Small intestine (tissue), 7 donors: Measurements from ENCODE around the gene WWTR1. TPM values are rescaled to one million over a fixed set of nuclear protein-coding genes. Genes with fewer than 3 reads are reported as not detected.

Experiments used
- DNase-seq, 2 donors: peaks; one replicate each; pipeline versions ENCODE4 v3.0.0 to v3.0.0-alpha.2; 2013
- FAIRE-seq: peaks from 2 replicates; lab custom pipeline; 2012; peaks lifted over from hg19 to GRCh38; lab: Jason Lieb, UNC
- H3K27ac ChIP-seq, 3 donors: one replicate each; pipeline ENCODE4 v1.5.1; 2013; ENCODE audit warnings: low read length in 2 of 3, mild to moderate bottlenecking in 2 of 3, control low read depth in 1 of 3, inconsistent platforms in 1 of 3, low read depth in 1 of 3, moderate library complexity in 1 of 3
- H3K27me3 ChIP-seq, 3 donors: one replicate each; pipeline ENCODE4 v1.6.1; 2013; ENCODE audit warnings: low read length in 3 of 3, inconsistent platforms in 1 of 3; ENCODE audit not compliant: control insufficient read depth in 3 of 3, insufficient read depth in 3 of 3
- H3K36me3 ChIP-seq, 3 donors: one replicate each; pipeline ENCODE4 v1.6.1; 2013; ENCODE audit warnings: low read length in 3 of 3, inconsistent platforms in 1 of 3, low read depth in 1 of 3, mild to moderate bottlenecking in 1 of 3, moderate library complexity in 1 of 3; ENCODE audit not compliant: control insufficient read depth in 3 of 3, insufficient read depth in 2 of 3
- H3K4me1 ChIP-seq, 3 donors: one replicate each; pipeline ENCODE4 v1.6.1; 2013; ENCODE audit warnings: low read length in 2 of 3, inconsistent platforms in 1 of 3, low read depth in 1 of 3, mild to moderate bottlenecking in 1 of 3, moderate library complexity in 1 of 3; ENCODE audit not compliant: control insufficient read depth in 3 of 3, insufficient read depth in 2 of 3
- H3K4me3 ChIP-seq, 3 donors: one replicate each; pipeline ENCODE4 v1.5.1; 2013; ENCODE audit warnings: low read length in 3 of 3, control low read depth in 1 of 3, inconsistent platforms in 1 of 3, low read depth in 1 of 3, mild to moderate bottlenecking in 1 of 3, moderate library complexity in 1 of 3
- H3K9me3 ChIP-seq, 2 donors: one replicate each; pipeline ENCODE4 v1.6.1; 2013; ENCODE audit warnings: low read depth in 1 of 2, low read length in 1 of 2; ENCODE audit not compliant: control insufficient read depth in 2 of 2, insufficient read depth in 1 of 2
- WGBS, 3 donors: extraction: QIAGEN DNeasy Blood & Tissue Kit; methylation state at CpG; one replicate each; pipeline ENCODE4 v1.1.7; 2013; 5-methylcytosine and 5-hydroxymethylcytosine counted together
- polyA plus RNA-seq, 4 donors: library from polyadenylated mRNA; stranded (reverse) in 3 of 4; unstranded in 1 of 4; fragments of 200-250 nt in 3 of 4; fragments of 120-200 nt in 1 of 4; gene quantifications; one replicate each; pipeline versions ENCODE4 v1.2.1 to v1.2.3, GENCODE V29; 2013
- donor health status: healthy with polysubstance abuse.
- donor health status: control.
- donor health status: control.
- donor health status: Bipolar disorder and iron deficiency.
- donor health status: healthy.

Gene WWTR1
- polyA plus RNA-seq, 4 donors, result 2.0 to 27.3 (median 15.0) TPM

DNA sequence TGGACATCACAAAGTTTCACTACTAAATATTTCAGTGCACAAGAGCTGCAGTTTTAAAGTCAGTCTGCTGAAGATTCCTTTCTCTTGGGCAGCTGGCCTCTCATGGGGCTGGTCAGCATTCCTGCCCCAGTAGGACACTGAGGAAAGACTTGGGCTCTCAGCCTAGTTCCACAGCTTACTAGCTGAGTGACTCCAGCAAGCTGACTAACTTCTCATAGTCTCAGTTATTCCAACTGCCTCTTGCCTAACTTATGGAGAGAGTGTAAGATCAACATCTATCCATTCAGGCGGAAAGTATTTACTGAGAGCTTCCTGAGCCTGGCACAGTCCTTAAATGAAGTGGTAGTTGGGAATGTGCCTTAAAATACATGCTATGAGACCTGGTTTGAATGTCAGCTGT, 156.3 kb downstream of the WWTR1 start:
- no peaks in the 10 kb centered on the region for H3K4me1 ChIP-seq
- H3K36me3 ChIP-seq, result peaks cover 0 to 22% (median 4%) of the 10 kb centered on the region in 3 donors
- no peaks in the 10 kb centered on the region for H3K27me3 ChIP-seq
- DNase-seq (no peak), FAIRE-seq (no peak)
- no peak overlapping the region for H3K4me3 ChIP-seq
- no peaks in the 10 kb centered on the region for H3K9me3 ChIP-seq
- 89 to 100% (median 93%) methylated on average over 1 of the region's 1 CpG for WGBS, 3 donors
- no peak overlapping the region for H3K27ac ChIP-seq

DNA sequence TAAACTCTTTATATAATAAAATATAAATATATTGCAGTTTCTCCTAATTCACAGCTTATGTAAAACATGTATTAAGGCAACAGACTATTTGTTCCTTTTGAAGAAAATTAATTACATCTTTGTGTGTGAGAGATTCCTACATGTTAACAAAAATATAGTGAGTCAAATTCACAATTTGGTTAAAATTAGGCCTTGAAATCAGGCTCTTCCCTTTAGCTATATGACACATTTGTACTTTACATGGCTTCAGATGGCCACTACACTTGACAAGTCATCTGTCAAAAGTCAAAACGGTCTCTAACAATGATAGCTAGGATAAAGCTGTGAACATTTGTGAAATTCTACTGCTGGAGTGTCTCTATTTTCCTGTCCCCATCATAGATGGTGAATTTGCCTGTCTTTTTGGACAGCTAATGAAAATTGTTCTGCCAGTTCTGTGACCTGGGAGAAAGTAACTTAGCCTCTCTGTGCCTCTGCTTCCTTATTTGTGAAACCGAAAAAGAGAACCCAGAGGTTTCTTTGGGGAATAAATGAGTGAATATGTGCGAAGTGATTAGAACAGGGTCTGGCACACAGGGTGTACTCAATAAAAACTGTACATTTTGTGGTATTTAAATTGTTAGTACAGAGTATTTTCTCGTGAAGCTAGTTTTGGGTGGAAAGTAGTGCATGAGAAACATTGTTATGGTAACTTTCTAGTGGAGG, 159.7 kb downstream of the WWTR1 start:
- Histone ChIP-seq H3K9me3 (no peaks in the 10 kb centered on the region), H3K36me3 (peaks cover 0 to 27% (median 4%) of the 10 kb centered on the region in 3 donors), H3K4me1 (no peaks in the 10 kb centered on the region), H3K4me3 (no peak overlapping the region), H3K27me3 (no peaks in the 10 kb centered on the region), H3K27ac (no peak overlapping the region)
- FAIRE-seq (no peak), DNase-seq (no peak)
- WGBS, 3 donors, result 60 to 70% (median 60%) methylated on average over 4 of the region's 4 CpGs

- Histone ChIP-seq H3K4me3 (no peak overlapping the region), H3K27me3 (no peaks in the 10 kb centered on the region), H3K4me1 (no peaks in the 10 kb centered on the region), H3K27ac (no peak overlapping the region), H3K9me3 (no peaks in the 10 kb centered on the region), H3K36me3 (peaks cover 0 to 25% (median 4%) of the 10 kb centered on the region in 3 donors)
- 85 to 89% (median 88%) methylated on average over 4 of the region's 4 CpGs for whole genome bisulfite sequencing, 3 donors
- no peak for FAIRE-seq
- DNase-seq, result no peak
These were observed 160.9 kb downstream of the WWTR1 start for GRCh38 chr3:149496891-149497290.

- WGBS, 3 donors, result 83 to 89% (median 87%) methylated on average over 6 of the region's 6 CpGs
- Histone ChIP-seq H3K9me3 (no peaks in the 10 kb centered on the region), H3K27ac (no peak overlapping the region), H3K27me3 (no peaks in the 10 kb centered on the region), H3K4me3 (no peak overlapping the region), H3K36me3 (peaks cover 0 to 26% (median 4%) of the 10 kb centered on the region in 3 donors), H3K4me1 (no peaks in the 10 kb centered on the region)
- DNase-seq (no peak), FAIRE-seq (no peak)
These were observed 162.2 kb downstream of the WWTR1 start for GRCh38 chr3:149495581-149496125.

DNA sequence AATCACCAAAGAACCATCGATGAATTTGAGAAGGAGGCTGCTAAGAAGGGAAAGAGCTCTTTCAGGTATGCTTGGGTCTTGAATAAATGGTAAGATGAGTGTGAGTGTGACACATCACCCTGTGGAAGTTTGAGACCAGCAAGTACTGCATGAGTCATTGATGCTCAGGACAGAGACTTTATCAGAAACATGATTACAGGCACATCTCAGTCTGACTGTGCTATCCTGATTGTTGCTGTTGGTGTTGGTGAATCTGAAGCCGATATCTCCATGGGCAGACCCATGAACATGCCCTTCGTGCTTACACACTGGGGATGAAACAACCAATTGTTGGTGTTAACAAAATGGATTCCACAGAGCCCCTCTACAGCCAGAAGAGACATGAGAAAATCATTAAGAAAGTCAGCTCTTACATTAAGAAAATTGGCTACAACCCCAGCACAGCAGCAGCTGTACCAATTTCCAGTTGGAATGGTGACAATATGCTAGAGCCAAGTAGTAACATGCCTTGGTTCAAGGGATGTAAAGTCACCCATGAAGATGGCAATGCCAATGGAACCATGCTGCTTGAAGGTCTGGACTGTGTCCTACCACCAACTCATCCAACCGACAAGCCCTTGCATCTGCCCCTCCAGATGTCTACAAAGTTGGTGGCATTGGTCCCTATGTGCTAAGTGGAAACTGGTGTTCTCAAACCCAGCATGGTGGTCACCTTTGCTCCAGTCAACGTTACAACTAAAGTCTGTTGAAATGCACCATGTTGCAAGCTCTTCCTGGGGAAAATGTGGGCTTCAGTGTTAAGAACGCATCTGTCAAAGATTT, 162.9 kb downstream of the WWTR1 start:
- H3K27me3 ChIP-seq, result no peaks in the 10 kb centered on the region
- H3K4me3 ChIP-seq, result no peak overlapping the region
- FAIRE-seq (no peak), DNase-seq (no peak)
- H3K4me1 ChIP-seq, result no peaks in the 10 kb centered on the region
- no peaks in the 10 kb centered on the region for H3K9me3 ChIP-seq
- peaks cover 0 to 30% (median 4%) of the 10 kb centered on the region in 3 donors for H3K36me3 ChIP-seq
- 90 to 97% (median 94%) methylated on average over 6 of the region's 6 CpGs for WGBS, 3 donors
- H3K27ac ChIP-seq, result no peak overlapping the region

DNA sequence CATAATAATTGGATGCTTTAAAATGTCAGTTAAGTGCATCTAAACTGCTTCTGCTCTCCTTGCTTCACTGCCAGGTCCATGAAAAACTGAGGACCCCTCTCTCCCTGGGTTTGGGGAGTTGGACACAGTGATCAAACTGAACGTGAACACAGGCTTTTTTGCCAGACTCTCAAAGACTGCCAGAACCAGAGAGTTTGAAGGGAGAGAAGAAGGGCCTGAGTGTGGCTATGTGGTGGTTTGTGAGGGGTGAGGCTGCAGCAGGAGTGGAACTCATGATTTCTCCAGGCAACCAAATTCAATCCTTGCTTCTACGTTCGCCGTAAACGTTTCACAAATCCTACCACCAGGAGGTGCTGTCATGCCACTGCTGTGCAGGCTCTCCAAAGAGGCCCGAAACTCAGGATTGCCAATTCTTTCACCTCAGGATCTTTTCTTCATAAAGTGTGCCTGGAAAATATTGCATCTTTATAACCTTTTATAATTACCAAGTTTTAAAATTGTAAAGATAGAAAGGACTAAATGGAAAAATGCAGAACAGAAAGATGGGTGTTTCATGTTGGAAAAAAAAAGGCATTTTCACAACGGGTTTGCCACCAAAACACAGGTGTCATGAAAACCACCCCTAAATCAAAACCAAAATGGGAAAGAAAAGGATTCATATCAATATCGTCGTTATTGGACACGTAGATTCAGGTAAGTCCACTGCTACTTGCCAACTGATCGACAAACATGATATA, 163.6 kb downstream of the WWTR1 start:
- no peaks in the 10 kb centered on the region for H3K9me3 ChIP-seq
- peaks cover 0 to 33% (median 6%) of the 10 kb centered on the region in 3 donors for H3K36me3 ChIP-seq
- no peak overlapping the region for H3K27ac ChIP-seq
- DNase-seq (peak in 1 of 2 donors; percentile 59), FAIRE-seq (no peak)
- no peaks in the 10 kb centered on the region for H3K4me1 ChIP-seq
- WGBS, 3 donors, result 44 to 49% (median 46%) methylated on average over 11 of the region's 11 CpGs
- H3K27me3 ChIP-seq, result no peaks in the 10 kb centered on the region
- no peak overlapping the region for H3K4me3 ChIP-seq

DNA sequence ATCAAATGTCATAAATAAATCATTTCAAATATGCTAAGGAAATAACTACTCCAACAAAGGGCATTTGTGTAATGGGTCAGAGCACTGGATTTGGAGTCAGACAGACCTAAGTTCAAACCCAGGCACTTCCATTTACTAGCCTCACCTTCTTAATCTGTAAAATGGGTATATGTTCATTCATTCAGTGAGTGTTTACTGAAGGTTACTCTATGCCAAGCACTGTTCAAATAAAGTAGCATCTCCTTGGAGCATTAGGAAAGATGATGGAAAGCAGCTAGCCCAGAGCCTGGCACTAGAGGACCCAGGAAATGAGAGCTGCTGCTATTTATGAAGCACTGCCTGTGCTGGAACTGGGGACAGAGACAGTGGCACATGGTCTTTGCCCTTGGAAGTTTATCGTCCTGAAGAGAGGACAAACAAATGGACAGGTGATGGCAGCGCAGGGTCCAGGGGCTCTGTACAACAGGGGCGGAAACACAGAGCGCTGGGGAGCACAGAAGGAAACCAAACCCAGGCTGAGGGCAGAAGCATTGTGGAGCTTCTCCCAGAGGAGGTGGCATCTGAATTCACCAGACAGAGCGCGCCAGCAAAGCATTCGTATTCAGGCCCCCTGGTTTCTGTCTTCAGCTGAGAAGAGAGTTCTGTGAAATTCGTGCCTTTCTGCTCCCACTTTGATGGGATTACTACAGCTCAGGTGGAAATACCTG, 164.4 kb downstream of the WWTR1 start:
- Histone ChIP-seq H3K4me1 (no peaks in the 10 kb centered on the region), H3K27ac (no peak overlapping the region)
- WGBS, 3 donors, result 72 to 88% (median 74%) methylated on average over 8 of the region's 8 CpGs

More for the DNA sequence above, 164.4 kb downstream of the WWTR1 start:
- DNase-seq (no peak), FAIRE-seq (no peak)
- H3K4me3 ChIP-seq, result no peak overlapping the region
- no peaks in the 10 kb centered on the region for H3K27me3 ChIP-seq
- H3K9me3 ChIP-seq, result no peaks in the 10 kb centered on the region
- peaks cover 0 to 29% (median 2%) of the 10 kb centered on the region in 3 donors for H3K36me3 ChIP-seq
